ENCODE measurements around the gene TAS2R40.

The TAS2R40 gene

GRCh38 chr7:143225047-143225446 is 3.2 kb downstream of the TAS2R40 start:
- DNase-seq = no peak

- no peak for DNase-seq
Measured at GRCh38 chr7:143227806-143228205, 6.0 kb downstream of the TAS2R40 start.

GRCh38 chr7:143229054-143229790 is 7.4 kb downstream of the TAS2R40 start:
- DNase-seq = peak; percentile 28

GRCh38 chr7:143230602-143231457 is 9.0 kb downstream of the TAS2R40 start:
- DNase-seq = no peak

- no peak for DNase-seq
Measured at GRCh38 chr7:143233816-143234532, 12.1 kb downstream of the TAS2R40 start.

GRCh38 chr7:143234533-143234875 is 12.7 kb downstream of the TAS2R40 start:
- DNase-seq = no peak

- no peak for DNase-seq
Measured at GRCh38 chr7:143235561-143235960, 13.7 kb downstream of the TAS2R40 start.

- no peak for DNase-seq
Measured at GRCh38 chr7:143236408-143236990, 14.7 kb downstream of the TAS2R40 start.

GRCh38 chr7:143237366-143237765 is 15.5 kb downstream of the TAS2R40 start:
- no peak for DNase-seq

GRCh38 chr7:143238289-143238980 is 16.6 kb downstream of the TAS2R40 start:
- no peak for DNase-seq

- DNase-seq = no peak
Measured at GRCh38 chr7:143239813-143240212, 18.0 kb downstream of the TAS2R40 start.

GRCh38 chr7:143240291-143241168 is 18.7 kb downstream of the TAS2R40 start:
- peak; percentile 76 for DNase-seq

- DNase-seq = no peak
Measured at GRCh38 chr7:143242306-143242705, 20.5 kb downstream of the TAS2R40 start.

GRCh38 chr7:143243111-143243510 is 21.3 kb downstream of the TAS2R40 start:
- DNase-seq = no peak

- DNase-seq = no peak
Measured at GRCh38 chr7:143243614-143244013, 21.8 kb downstream of the TAS2R40 start.

- DNase-seq = no peak
Measured at GRCh38 chr7:143244321-143244720, 22.5 kb downstream of the TAS2R40 start.

GRCh38 chr7:143245123-143245522 is 23.3 kb downstream of the TAS2R40 start:
- no peak for DNase-seq

GRCh38 chr7:143247372-143247771 is 25.5 kb downstream of the TAS2R40 start:
- DNase-seq = no peak

GRCh38 chr7:143248761-143249354 is 27.0 kb downstream of the TAS2R40 start:
- DNase-seq = no peak

GRCh38 chr7:143250199-143250598 is 28.4 kb downstream of the TAS2R40 start:
- DNase-seq = no peak

GRCh38 chr7:143250822-143251221 is 29.0 kb downstream of the TAS2R40 start:
- DNase-seq = no peak

All from femur (tissue), 1 donor.